COLO829 (cell line): ENCODE measurements around the gene DNAJC12.
A peak's percentile ranks its signal among the peaks of the same experiment; 100 is the strongest.
"Not testable (repeated sequence)": the region's sequence is repeated elsewhere in the genome, so short reads cannot be mapped to it uniquely, and the experiment has no call there.

Source experiments
- DNase-seq: peaks from one replicate; pipeline ENCODE4 v3.0.0; 2012; ENCODE audit warnings: low spot score

Gene DNAJC12

GRCh38 chr10:67837541-67838314, at the start of gene DNAJC12:
Gene DNAJC12 (minus strand): TSS chr10:67838188. CDS start chr10:67838011, 177 bp downstream.
- no peak for DNase-seq

DNA sequence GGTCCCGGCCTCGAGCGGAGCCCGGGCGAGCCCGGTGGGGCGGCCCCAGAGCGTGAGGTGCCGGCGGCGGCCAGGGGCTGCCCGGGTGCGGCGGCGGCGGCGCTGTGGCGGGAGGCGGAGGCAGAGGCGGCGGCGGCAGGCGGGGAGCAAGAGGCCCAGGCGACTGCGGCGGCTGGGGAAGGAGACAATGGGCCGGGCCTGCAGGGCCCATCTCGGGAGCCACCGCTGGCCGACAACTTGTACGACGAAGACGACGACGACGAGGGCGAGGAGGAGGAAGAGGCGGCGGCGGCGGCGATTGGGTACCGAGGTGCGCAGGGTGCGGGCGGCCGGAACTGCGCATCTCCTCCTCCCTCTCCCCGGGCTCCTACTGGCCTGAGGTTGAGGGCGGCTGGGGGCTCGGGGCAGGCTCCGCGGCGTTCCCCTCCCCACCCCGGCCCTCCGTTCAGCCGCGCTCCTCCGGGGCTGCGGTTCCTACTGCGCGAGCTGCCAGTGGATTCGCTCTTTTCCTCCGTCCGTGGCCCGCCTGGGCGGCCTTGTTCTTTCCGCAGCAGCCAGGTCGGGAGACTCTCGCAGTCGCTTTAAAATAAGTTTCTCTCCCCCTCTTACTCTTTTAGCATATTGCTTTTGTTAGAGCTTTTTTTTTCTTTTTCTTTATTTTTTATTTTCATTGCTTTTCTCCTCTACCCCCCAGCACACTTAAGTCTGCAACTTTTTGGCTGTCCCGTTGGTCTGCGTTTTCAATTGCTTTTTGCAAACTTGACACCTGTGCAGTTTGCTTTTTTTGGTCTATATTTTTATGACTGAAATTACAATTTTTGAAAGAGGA, 47.1 kb upstream of the DNAJC12 start:
- DNase-seq = peak; percentile 17

DNA sequence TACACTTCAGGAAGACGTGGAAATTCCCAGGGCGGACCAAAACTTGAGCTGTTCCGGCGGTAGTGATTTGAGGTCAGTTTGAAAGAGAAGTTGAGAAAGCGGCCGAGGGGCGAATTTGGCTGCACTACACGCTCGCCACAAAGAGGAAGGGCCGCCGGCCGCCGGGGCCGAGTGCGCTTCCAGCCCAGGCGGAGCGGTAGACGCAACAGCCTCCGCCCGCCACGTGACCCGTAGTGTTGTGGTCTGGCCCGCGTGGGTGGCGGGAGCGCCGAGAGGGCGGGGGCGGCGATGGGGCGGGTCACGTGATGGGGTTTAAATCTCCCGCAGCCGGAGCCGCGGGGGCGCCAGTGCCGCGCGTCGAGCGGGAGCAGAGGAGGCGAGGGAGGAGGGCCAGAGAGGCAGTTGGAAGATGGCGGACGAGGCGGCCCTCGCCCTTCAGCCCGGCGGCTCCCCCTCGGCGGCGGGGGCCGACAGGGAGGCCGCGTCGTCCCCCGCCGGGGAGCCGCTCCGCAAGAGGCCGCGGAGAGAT, 46.4 kb upstream of the DNAJC12 start, which contains the start of gene SIRT1:
TSS of gene SIRT1 (plus strand) at position 344 of the 529 bp plus-strand sequence. CDS start at position 410, 66 bp downstream.
- DNase-seq = peak; percentile 53

DNA sequence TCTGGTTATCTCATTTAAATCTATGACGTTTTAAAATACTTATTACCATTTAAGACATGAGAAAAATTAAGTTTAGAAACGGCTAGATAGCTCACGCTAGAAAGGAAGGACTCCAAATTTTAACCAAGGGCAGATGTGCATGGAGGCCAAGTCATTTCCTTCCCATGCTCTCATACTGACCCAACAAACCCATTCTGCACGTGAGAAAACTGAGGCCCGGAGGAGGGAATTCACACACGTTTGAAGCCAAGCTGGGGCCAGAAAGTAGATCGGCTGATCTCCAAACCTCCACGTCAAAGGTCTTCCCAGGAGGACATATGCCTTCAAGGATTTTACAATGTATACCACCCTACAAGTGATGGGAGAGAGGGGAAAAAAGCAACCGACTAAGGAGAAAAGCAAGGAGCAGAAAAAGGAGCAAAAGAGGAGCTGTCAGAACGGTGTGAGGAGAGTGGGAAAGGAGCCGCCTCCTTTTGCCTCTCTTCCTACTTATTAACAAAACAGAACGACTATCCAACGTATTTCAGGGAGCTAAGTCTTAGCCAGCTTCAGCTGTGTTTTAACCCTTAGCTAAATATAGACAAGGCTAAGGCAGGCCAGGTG, 45.8 kb upstream of the DNAJC12 start:
- no peak for DNase-seq

DNA sequence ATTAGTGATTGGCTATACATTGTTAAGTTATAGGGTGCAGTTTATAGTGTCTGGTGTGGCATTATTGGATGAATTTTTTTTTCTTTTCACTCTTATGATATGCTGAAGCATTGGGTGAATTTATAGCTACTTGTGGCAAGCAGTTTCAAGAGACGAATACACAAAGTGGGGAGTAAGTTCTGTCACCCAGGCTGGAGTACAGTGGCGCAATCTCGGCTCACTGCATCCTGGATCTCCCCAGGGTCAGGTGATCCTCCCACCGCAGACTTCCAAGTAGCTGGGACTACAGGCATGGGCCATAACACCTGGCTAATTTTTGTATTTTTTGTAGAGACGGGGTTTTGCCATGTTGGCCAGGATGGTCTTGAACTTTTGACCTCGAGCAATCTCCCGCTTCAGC, 40.1 kb upstream of the DNAJC12 start:
- DNase-seq = no peak

DNA sequence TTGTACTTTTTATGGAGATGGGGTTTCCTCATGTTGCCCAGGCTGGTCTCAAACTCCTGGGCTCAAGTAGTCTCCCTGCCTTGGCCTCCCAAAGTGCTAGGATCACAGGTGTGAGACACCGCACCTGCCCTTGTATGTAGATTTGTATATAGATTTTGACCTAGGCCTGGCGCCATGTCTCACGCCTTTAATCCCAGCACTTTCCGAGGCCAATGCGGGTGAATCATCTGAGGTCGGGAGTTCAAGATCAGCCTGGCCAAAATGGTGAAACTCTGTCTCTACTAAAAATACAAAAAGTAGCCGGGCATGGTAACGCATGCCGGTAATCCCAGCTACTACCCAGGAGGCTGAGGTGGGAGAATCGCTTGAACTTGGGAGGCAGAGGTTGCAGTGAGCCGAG, 39.4 kb upstream of the DNAJC12 start:
- DNase-seq = not testable (repeated sequence)

DNA sequence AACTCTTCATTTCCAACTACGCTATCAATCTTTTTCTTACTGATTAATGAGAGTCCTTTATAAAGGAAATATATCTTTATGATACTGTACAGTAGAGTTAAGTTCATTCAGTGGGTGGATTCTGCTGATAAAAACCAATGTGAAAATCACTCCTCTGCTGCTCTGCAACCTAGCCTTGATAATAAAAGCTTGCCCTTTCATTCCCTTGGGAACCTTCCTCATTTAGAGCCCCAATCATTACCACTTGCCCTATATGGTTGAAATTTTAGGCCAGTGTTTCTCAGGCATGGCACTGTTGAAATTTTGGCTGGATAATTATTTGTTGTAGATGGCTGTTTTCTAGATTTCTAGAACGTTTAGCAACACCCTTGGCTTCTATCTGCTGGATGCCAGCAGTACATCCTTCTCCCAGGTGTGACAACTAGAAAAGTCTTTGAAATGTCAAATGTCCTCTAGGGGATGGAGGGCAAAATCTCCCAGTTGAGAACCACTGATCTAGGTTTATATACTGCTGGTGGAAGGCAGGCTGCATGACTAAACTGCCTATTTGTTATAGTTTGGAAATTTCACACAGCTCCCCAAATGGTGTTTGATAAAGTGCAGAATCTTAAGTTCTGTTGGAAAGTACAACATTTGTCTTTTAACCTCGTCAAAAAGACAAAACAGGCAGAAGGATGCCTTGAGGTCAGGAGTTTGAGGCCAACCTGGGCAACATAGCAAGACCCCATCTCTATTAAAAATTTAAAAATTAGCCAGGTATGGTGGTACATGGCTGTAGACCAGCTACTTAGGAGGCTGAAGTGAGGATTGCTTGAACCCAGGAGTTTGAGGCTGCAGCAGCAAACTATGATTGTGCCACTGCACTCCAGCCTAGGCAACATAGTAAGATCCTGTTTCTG, 37.6 kb upstream of the DNAJC12 start:
- no peak for DNase-seq

GRCh38 chr10:67869996-67870395, 32.0 kb upstream of the DNAJC12 start:
- no peak for DNase-seq

DNA sequence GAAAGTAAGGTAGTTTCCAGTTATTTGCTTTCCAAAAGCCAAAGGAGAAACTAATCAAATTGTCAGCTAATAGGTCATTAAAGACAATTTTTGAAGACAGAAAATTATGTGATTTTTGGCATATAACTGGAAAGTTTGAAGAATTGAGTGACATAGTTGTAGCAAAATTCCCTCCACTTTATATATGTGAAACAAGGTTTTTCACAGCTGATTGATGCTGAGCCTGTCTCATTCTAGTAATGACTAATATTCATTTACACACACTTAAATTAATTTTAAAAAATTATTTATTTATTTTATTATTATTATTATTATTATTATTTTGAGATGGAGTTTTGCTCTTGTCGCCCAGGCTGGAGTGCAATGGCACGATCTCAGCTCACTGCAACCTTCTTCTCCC, 30.1 kb upstream of the DNAJC12 start:
- no peak for DNase-seq

DNA sequence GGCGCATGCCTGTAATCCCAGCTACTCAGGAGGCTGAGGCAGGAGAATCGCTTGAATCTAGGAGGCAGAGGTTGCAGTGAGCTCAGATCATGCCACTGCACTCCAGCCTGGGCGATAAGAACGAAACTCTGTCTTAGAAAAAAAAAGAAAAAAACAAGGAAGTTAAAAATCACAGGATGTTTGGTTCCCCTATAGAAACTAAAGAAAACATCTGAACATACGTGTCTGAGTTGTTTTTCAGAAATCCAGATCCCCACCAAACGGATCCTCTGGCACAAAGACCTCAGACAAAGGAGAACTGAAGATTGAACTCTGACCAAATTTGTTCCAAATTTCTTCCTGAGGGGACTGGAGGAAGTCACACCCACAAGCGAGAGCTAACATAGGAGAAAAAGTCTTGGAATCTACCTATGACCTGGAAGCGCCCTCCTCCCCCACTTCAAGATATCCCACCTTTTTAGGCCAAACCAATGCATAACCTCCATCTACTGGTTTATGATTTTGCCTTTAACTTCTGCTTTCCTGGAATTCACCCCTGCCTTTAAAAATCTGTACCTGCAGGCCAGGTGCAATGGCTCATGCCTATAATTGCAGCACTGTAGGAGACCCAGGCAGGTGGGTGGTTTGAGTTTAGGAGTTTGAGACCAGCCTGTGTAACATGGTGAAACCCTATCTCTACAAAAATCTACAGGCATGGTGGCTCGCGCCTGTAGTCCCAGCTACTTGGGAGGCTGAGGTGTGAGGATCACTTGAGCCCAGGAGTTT, 26.8 kb upstream of the DNAJC12 start:
- no peak for DNase-seq

GRCh38 chr10:67863094-67863493, 25.1 kb upstream of the DNAJC12 start:
- no peak for DNase-seq

DNA sequence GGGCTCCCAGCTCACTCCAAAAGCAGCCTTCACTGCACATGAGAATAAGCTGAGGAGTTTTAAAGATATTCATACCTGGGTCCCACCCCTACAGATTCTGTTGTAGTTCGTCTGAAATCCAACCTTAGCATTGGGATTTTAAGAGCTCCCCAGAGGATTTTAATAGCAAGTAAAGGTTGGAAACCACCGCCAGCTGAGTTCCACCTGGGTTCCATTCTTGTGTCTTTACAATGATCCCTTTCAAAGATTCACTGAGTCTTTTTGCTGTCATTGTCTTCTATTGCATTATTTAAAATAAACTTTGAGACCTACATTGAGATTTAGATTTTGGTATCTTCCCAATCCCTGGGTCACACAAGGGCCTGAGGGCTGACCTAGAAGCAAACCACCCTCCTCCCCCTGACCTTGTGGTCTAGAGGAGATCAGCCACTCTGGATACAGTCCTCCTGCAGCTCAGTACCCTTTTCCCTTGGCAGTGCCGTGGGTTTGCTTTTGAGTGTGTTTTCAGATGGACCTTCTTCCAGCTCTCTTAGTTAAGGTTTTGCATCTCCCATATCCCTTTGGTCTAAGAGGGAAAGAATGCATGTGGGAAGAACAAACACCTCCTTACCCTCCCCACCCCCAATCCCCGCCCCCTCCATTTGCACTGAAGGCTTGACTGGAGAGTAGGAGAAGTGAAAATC, 23.9 kb upstream of the DNAJC12 start:
- DNase-seq = no peak

DNA sequence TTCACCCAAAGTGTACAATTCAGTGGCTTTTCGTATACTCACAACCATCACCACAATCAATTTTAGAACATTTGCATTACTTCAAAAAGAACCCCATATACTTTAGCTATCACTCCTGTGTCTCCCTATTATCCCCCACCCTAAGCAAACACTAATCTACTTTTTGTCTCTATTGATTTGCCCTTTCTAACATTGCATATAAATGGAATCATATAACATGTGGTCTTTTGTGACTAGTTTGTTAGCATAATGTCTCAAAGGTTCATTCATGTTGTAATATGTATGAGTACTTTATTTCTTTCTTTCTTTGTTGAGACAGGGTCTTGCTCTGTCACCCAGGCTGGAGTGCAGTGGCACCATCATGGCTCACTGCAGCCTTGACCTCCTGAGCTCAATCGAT, 21.0 kb upstream of the DNAJC12 start:
- no peak for DNase-seq

DNA sequence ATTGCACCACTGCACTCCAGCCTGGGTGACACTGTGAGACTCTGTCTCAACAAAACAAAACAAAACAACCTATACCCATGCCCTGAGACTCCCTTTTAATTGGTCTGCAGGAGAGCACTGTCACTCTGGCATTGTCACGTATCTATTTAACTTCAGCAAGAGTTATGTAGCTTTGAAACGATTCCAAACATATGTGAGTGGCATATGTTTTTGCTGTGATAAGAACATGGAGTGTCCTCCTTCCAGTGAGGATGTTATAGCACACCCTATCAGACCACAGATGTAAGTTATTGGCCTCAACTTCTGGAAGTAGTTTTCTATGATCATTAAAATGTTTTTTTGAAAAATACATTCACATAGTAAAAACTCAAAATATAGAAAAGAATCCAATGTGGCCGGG, 15.5 kb upstream of the DNAJC12 start:
- no peak for DNase-seq

- no peak for DNase-seq
Observed at GRCh38 chr10:67852761-67853160, 14.8 kb upstream of the DNAJC12 start.

- no peak for DNase-seq
Observed at GRCh38 chr10:67851186-67851585, 13.2 kb upstream of the DNAJC12 start.

DNA sequence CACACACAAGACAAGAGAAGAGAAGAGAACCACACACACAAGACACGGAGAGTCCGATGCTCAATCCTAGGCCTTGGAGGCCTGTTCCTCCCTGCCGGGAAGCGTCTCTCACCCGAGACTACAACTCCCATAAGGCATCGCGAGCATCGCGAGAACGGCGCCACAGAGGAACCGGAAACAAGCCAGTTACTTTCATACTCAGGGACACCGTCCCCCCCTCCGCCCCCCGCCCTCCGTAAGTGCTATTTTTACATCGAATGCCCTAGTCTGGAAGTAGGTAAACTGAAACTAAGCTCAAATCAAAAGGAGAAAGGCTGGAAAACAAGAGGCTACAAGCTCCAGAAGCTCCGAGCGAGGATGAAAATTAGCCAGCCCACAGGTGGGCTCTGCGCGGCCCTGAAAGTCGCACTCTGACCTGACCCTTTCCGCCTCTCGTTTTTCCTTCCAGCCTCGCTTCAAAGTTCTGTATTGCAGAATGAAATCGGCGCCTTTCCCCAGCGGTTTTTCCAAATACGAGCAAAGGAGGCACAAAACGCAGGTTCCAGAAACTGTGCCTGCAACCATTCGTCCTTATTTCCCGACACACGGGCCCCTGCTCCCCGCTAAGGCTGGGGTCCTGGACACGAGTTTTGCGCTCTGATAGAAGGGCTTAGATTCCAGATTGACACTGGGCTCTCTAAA, 11.5 kb upstream of the DNAJC12 start:
- peak; percentile 82 for DNase-seq

DNA sequence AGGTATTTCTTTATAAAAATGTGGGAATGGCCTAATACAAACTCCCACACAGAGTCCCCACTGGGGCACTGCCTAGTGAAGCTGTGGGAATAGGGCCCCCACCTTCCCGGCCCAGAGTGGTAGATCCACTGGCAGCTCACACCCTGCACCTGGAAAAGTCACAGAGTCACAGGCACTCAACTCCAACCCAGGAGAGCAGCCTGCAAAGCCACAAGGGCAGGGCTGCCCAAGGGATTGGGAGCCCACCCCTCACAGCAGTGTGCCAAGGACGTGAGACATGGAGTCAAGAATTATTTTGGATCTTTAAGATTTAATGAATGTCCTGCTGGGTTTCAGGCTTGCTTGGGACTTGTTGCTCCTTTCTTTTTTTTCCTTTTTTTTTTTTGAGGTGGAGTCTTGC, 5.3 kb upstream of the DNAJC12 start:
- DNase-seq = no peak

DNA sequence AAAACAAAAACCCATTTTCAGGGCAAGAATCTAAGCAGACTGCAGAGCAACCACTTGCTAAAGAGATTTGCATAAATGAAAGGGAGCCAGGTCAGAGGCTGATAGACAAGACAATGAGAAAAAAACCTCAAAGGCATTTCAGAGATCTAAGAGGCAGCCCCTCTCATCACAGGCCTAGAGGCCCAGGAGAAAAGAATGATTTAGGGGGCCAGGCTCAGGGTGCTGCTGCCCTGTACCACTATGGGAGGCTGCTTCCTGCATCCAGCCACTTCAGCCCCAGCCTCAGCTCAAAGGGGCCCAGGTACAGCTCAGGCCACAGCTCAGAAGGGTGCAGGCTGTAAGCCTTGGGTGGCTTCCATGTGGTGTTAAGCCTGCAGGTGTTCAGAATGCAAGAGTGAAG, 3.7 kb upstream of the DNAJC12 start:
- no peak for DNase-seq

DNA sequence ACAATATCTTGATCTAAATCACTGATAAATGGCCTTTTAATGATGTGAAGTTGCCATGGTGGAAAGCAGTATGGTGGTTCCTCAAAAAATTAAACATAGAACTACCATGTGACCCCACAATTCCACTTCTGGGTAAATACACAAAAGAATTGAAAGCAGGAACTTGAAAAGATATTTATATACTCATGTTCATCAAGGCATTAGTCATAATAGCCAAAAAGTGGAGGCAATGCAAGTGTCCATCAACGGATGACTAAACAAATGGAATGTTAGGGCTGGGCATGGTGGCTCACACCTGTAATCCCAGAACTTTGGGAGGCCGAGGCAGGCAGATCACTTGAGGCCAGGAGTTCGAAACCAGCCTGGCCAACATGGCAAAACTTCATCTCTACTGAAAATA, 2.0 kb upstream of the DNAJC12 start:
- no peak for DNase-seq
